ENCODE data around the gene IHH.

The IHH gene

GRCh38 chr2:219060821-219061791 is at the start of gene IHH:
IHH (minus strand) TSS chr2:219060921; CDS start chr2:219060467, 454 bp downstream.
- H3K27ac ChIP-seq: no peak within 1 kb of the TSS
- TF ChIP-seq ZFX (IDR thresholded peaks at IDR 0.05; ENCODE audit: borderline replicate concordance) (no peak), CTCF (IDR thresholded peaks at IDR 0.05) (no peak)

GRCh38 chr2:219109471-219109870 is 48.8 kb upstream of the IHH start:
- no peak overlapping the region for H3K27ac ChIP-seq

GRCh38 chr2:219107758-219108157 is 47.0 kb upstream of the IHH start:
- no peak for TF ChIP-seq CTCF (IDR thresholded peaks at IDR 0.05)
- no peak for TF ChIP-seq ZFX (IDR thresholded peaks at IDR 0.05; ENCODE audit: borderline replicate concordance)
- H3K27ac ChIP-seq: no peak overlapping the region

More at GRCh38 chr2:219109471-219109870, 48.8 kb upstream of the IHH start:
- TF ChIP-seq ZFX (IDR thresholded peaks at IDR 0.05; ENCODE audit: borderline replicate concordance) (no peak), CTCF (IDR thresholded peaks at IDR 0.05) (no peak)

GRCh38 chr2:219106251-219106650 is 45.5 kb upstream of the IHH start:
- no peak overlapping the region for H3K27ac ChIP-seq
- TF ChIP-seq ZFX (IDR thresholded peaks at IDR 0.05; ENCODE audit: borderline replicate concordance) (no peak), CTCF (IDR thresholded peaks at IDR 0.05) (no peak)

- TF ChIP-seq ZFX (IDR thresholded peaks at IDR 0.05; ENCODE audit: borderline replicate concordance) (no peak), CTCF (IDR thresholded peaks at IDR 0.05) (peak; percentile 90)
- H3K27ac ChIP-seq: no peak overlapping the region
Measured at GRCh38 chr2:219104107-219105035, 43.6 kb upstream of the IHH start.

- H3K27ac ChIP-seq: no peak overlapping the region
- TF ChIP-seq CTCF (IDR thresholded peaks at IDR 0.05): no peak
- TF ChIP-seq ZFX (IDR thresholded peaks at IDR 0.05; ENCODE audit: borderline replicate concordance): no peak
Measured at GRCh38 chr2:219099329-219099728, 38.6 kb upstream of the IHH start.

Measured in 22Rv1 (cell line).